Psoas muscle (tissue), 8 donors: ENCODE data around the gene SLC37A1. TPM values are rescaled to one million over a fixed set of nuclear protein-coding genes. Genes with fewer than 3 reads are reported as not detected.

ENCODE experiments used
- ATAC-seq, 4 donors: fragments of 200-7000 bp; cut with Tn5 transposase; one replicate each; pipeline ENCODE4 v1.9.1; 2020; ENCODE audit warnings: moderate library complexity in 3 of 4, mild to moderate bottlenecking in 2 of 4
- DNase-seq, 2 donors: peaks; one replicate each; pipeline ENCODE4 v3.0.0-alpha.2; 2020
- H3K27ac ChIP-seq: fragments of 200-600 bp; one replicate; pipeline ENCODE4 v1.8.0; 2022
- H3K27me3 ChIP-seq, 3 donors: fragments of 200-600 bp in 1 of 3; one replicate each; pipeline versions ENCODE4 v1.6.1 to v1.8.0; 2013 to 2022; ENCODE audit warnings: low read length in 2 of 3, mild to moderate bottlenecking in 2 of 3, moderate library complexity in 1 of 3; ENCODE audit not compliant: insufficient read depth in 3 of 3
- H3K36me3 ChIP-seq, 2 donors: fragments of 200-600 bp in 1 of 2; one replicate each; pipeline versions ENCODE4 v1.6.1 to v1.8.0; 2013 to 2022; ENCODE audit warnings: low read depth in 1 of 2, mild to moderate bottlenecking in 1 of 2, moderate library complexity in 1 of 2; ENCODE audit not compliant: insufficient read depth in 1 of 2
- H3K4me1 ChIP-seq: fragments of 200-600 bp; one replicate; pipeline ENCODE4 v1.8.0; 2022
- H3K4me3 ChIP-seq: fragments of 200-600 bp; one replicate; pipeline ENCODE4 v1.8.0; 2022; ENCODE audit warnings: mild to moderate bottlenecking
- H3K9me3 ChIP-seq: fragments of 200-600 bp; one replicate; pipeline ENCODE4 v1.8.0; 2022
- CTCF ChIP-seq: fragments of 200-600 bp; IDR thresholded peaks from one replicate; pipeline ENCODE4 v1.8.0; 2022; ENCODE audit warnings: antibody characterized with exemption
- WGBS, 3 donors: extraction: QIAGEN DNeasy Blood & Tissue Kit; methylation state at CpG; one replicate each; pipeline versions ENCODE4 v1.1.6 to v1.1.7; 2013; 5-methylcytosine and 5-hydroxymethylcytosine counted together
- intact Hi-C, 2 donors: fragments of 100-400 bp; cut with DNase I; formaldehyde crosslinking; loops; one replicate each; pipeline versions ENCODE4 v1.11.0 to v1.14.2; 2022
- polyA plus RNA-seq, 3 donors: library from polyadenylated mRNA; stranded (reverse); fragments of 200-250 nt; gene quantifications; one replicate each; pipeline ENCODE4 v1.2.3, GENCODE V29; 2013
- total RNA-seq, 4 donors: library from RNA; stranded (reverse); fragmentation: NEBNext Ultra II Directional in 2 of 4; extraction: Animal tissue kit (Norgen Biotek cat#: 25700) in 2 of 4; gene quantifications; one replicate each; pipeline versions ENCODE4 v1.2.1 to v1.2.4, GENCODE V29; 2021 to 2023
- donor health status: healthy with polysubstance abuse.
- donor health status: DM: no; HTN: no; CAD: no; lungs with moderate emphysema.
- donor health status: Bipolar disorder and iron deficiency.
- donor health status: healthy.
- donor health status: DM: yes; HTN: yes; CAD: no.
- donor health status: DM: no; HTN: no; CAD: no.
- donor health status: DM: no; HTN: no; CAD: no.
- donor health status: DM: yes; HTN: yes; CAD: no.

Gene SLC37A1
- total and polyA plus RNA-seq, 7 donors = 1.6 to 18.9 (median 8.0) TPM

- Histone ChIP-seq H3K36me3 (no peaks in the 10 kb centered on the region), H3K4me3 (no peak overlapping the region), H3K27me3 (no peaks in the 10 kb centered on the region), H3K4me1 (no peaks in the 10 kb centered on the region), H3K9me3 (peaks cover 11% of the 10 kb centered on the region), H3K27ac (no peak overlapping the region)
- no peak for TF ChIP-seq CTCF
- intact Hi-C loops = no loop called here
- ATAC-seq (no peak), DNase-seq (no peak)
- 74 to 79% (median 77%) methylated on average over 3 to 4 of the region's 4 CpGs for WGBS, 3 donors
These were observed 94.8 kb downstream of the SLC37A1 start for GRCh38 chr21:42608446-42608845.

GRCh38 chr21:42609811-42610210 lies 96.2 kb downstream of the SLC37A1 start:
- WGBS, 3 donors = 94 to 100% (median 95%) methylated on average over 2 of the region's 2 CpGs
- DNase-seq (no peak), ATAC-seq (no peak)
- intact Hi-C loops = no loop called here
- Histone ChIP-seq H3K4me3 (no peak overlapping the region), H3K27me3 (no peaks in the 10 kb centered on the region), H3K4me1 (no peaks in the 10 kb centered on the region), H3K9me3 (peaks cover 8% of the 10 kb centered on the region), H3K36me3 (no peaks in the 10 kb centered on the region), H3K27ac (no peak overlapping the region)
- TF ChIP-seq CTCF = no peak

- Histone ChIP-seq H3K4me1 (no peaks in the 10 kb centered on the region), H3K27me3 (peaks cover 0 to 11% (median 8%) of the 10 kb centered on the region in 3 donors), H3K36me3 (no peaks in the 10 kb centered on the region), H3K27ac (no peak overlapping the region), H3K4me3 (no peak overlapping the region), H3K9me3 (peaks cover 8% of the 10 kb centered on the region)
- TF ChIP-seq CTCF = no peak
- WGBS, 3 donors = 88 to 95% (median 88%) methylated on average over 3 of the region's 3 CpGs
- ATAC-seq = no peak
- no peak for DNase-seq
- intact Hi-C loops = no loop called here
These were observed 98.2 kb downstream of the SLC37A1 start for GRCh38 chr21:42611852-42612251.

GRCh38 chr21:42612390-42612789 lies 98.7 kb downstream of the SLC37A1 start:
- Histone ChIP-seq H3K4me1 (no peaks in the 10 kb centered on the region), H3K36me3 (no peaks in the 10 kb centered on the region), H3K4me3 (no peak overlapping the region), H3K27me3 (peaks cover 0 to 16% (median 13%) of the 10 kb centered on the region in 3 donors), H3K27ac (no peak overlapping the region), H3K9me3 (peaks cover 8% of the 10 kb centered on the region)
- ATAC-seq (no peak), DNase-seq (no peak)
- 80% methylated on average over 1 of the region's 1 CpG for WGBS, 3 donors
- no peak for TF ChIP-seq CTCF
- intact Hi-C loops = no loop called here

GRCh38 chr21:42613756-42614155 lies 100.1 kb downstream of the SLC37A1 start:
- ATAC-seq (no peak), DNase-seq (no peak)
- Histone ChIP-seq H3K4me1 (no peaks in the 10 kb centered on the region), H3K27ac (no peak overlapping the region), H3K27me3 (peaks cover 0 to 30% (median 13%) of the 10 kb centered on the region in 3 donors), H3K36me3 (no peaks in the 10 kb centered on the region), H3K9me3 (peaks cover 8% of the 10 kb centered on the region), H3K4me3 (no peak overlapping the region)
- no peak for TF ChIP-seq CTCF
- intact Hi-C loops = no loop called here
- WGBS, 3 donors = 76 to 78% (median 77%) methylated on average over 5 of the region's 5 CpGs
